Adrenal gland (tissue), 12 donors: Measurements from ENCODE around the gene RPTOR. TPM values are rescaled to one million over a fixed set of nuclear protein-coding genes. Genes with fewer than 3 reads are reported as not detected.

Experiments used
- DNase-seq, 7 donors: peaks; one replicate each; pipeline ENCODE4 v3.0.0-alpha.2; 2019 to 2020
- H3K27ac ChIP-seq, 5 donors: fragments of 200-600 bp; sonication (generic) in 4 of 5; 1 replicate in 3 of 5; 2 replicates in 2 of 5; pipeline versions ENCODE4 v1.5.1 to v1.8.0; 2016 to 2020; ENCODE audit warnings: mild to moderate bottlenecking in 1 of 5
- H3K27me3 ChIP-seq: fragments of 200-600 bp; 2 replicates; pipeline ENCODE4 v1.8.0; 2021
- H3K36me3 ChIP-seq, 2 donors: fragments of 200-600 bp; replicated peaks in 1 of 2; 1 replicate in 1 of 2; 2 replicates in 1 of 2; pipeline versions ENCODE4 v1.5.1 to v1.8.0; 2018 to 2022
- H3K4me1 ChIP-seq, 2 donors: fragments of 200-600 bp; replicated peaks in 1 of 2; 1 replicate in 1 of 2; 2 replicates in 1 of 2; pipeline versions ENCODE4 v1.5.1 to v1.8.0; 2018 to 2021
- H3K4me3 ChIP-seq, 4 donors: fragments of 200-600 bp; sonication (generic) in 3 of 4; one replicate each; pipeline ENCODE4 v1.5.1; 2016 to 2018
- H3K9me3 ChIP-seq, 3 donors: fragments of 200-600 bp; sonication (generic) in 1 of 3; replicated peaks in 1 of 3; 1 replicate in 2 of 3; 2 replicates in 1 of 3; pipeline versions ENCODE4 v1.5.1 to v1.8.0; 2016 to 2021
- CTCF ChIP-seq, 6 experiments: fragments of 450-650 bp in 4 of 6; fragments of 200-600 bp in 2 of 6; sonication (generic) in 1 of 6; IDR thresholded peaks; 1 replicate in 5 of 6; 2 replicates in 1 of 6; pipeline versions ENCODE4 v1.5.1 to v1.8.0; 2016 to 2021; ENCODE audit warnings: antibody characterized with exemption in 6 of 6, mild to moderate bottlenecking in 2 of 6, moderate library complexity in 1 of 6
- POLR2A ChIP-seq, 2 donors: fragments of 450-650 bp; IDR thresholded peaks; one replicate each; pipeline ENCODE4 v1.6.1; 2017; ENCODE audit warnings: antibody characterized with exemption in 2 of 2, mild to moderate bottlenecking in 2 of 2, moderate library complexity in 1 of 2
- WGBS, 4 donors: extraction: QIAGEN DNeasy Blood & Tissue Kit in 2 of 4; methylation state at CpG; one replicate each; pipeline versions ENCODE4 v1.1.5 to v1.1.7; 2013 to 2017; 5-methylcytosine and 5-hydroxymethylcytosine counted together
- intact Hi-C, 2 donors: fragments of 100-400 bp; cut with DNase I; formaldehyde crosslinking; loops; one replicate each; pipeline versions ENCODE4 v1.14.1 to v1.15.0; 2022 to 2023
- polyA plus RNA-seq, 3 donors: library from polyadenylated mRNA; stranded (reverse); fragments of 200-250 nt in 2 of 3; fragments of 350-450 nt in 1 of 3; fragmentation: Illumina TruSeq in 1 of 3; extraction: RNeasy Lipid Tissue Mini Kit (QIAGEN cat#74804) in 1 of 3; gene quantifications; one replicate each; pipeline ENCODE4 v1.2.3, GENCODE V29; 2013 to 2014
- total RNA-seq, 9 donors: library from RNA; depleted of rRNA in 4 of 9; stranded (reverse); fragments of >200 nt in 4 of 9; fragments of 120-200 nt in 1 of 9; fragmentation: NEBNext Ultra II Directional in 1 of 9; extraction: Animal tissue kit (Norgen Biotek cat#: 25700) in 1 of 9; gene quantifications; one replicate each; pipeline versions ENCODE4 v1.1.0 to v1.2.4, GENCODE V29; 2013 to 2023
- donor health status: healthy with polysubstance abuse.
- donor health status: Bipolar disorder and iron deficiency.
- donor health status: DM: yes; HTN: yes; CAD: no.
- donor health status: DM: no; HTN: no; CAD: no.
- donor health status: DM: no; HTN: no; CAD: no.
- donor health status: DM: yes; HTN: yes; CAD: no.

The RPTOR gene
- total and polyA plus RNA-seq, 12 donors, result 9.7 to 53.3 (median 29.7) TPM

DNA sequence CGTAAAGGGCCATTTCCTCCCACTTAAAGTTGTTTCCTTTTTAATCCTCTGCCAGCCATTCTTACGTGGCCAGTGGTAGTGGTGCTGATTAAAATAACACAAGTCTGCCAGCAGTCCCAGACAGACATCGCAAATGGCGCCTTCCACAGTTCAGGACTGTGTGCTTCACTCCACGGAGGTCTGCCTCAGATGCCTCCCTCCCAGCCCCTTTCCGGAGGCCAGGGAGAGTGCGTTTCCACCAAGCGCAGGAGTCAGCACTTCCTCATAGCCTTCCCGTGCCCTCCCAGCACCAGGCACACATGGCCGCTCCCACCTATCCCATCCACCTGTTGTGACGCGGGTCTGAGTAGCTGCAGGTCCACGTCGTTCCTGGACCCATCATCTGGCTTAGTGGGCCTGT lies 205.6 kb downstream of the RPTOR start:
- intact Hi-C loops, result no loop called here
- TF ChIP-seq CTCF (IDR thresholded peaks at IDR 0.05), result no peak
- TF ChIP-seq POLR2A (IDR thresholded peaks at IDR 0.05), result no peak

DNA sequence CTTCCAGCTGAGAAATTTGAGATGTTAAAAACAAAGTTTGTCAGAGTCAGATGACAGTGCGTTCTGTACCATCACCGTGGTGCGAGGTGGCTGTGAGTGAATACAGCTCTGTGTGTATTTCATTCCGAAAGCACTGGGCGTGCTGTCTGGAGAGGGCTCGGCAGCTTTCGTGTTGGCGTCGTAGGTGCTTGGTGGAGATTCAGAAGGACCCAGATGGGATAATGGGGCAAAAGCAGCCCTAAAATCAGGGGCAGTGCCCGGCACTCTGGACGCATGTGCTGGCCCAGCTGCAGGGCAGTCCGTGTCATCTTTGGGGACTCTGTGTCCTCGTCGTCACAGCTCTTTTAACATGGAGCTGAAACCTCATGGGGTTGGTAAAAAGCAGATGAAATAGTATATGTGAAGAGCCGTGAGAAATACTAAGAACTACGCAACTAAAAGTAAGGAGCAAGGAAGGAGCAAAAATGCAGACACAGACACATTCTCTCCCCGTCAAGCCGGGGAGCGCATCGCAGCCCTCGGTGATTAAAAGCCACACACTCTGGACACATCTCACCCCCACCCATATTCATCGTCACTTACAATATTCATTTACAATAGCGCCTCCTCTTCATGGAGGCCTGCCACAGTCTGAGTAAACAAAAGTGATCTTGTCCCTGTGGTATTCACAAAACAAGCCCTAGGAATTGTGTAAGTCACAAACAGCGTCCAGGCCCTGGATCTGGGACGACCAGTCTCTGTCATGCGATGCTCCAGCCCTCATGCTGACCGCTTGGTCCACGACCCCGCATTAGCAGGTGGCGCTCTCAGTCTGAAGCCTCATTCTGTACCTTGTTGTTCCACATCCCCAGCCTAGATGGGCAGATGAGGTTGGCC lies 206.7 kb downstream of the RPTOR start:
- WGBS, 4 donors, result 88 to 91% (median 89%) methylated on average over 30 of the region's 30 CpGs
- peak in 1 of 7 donors; percentile 52 for DNase-seq
- H3K36me3 ChIP-seq, result peaks cover 0 to 5% of the 10 kb centered on the region in 2 donors

More for the DNA sequence above, 205.6 kb downstream of the RPTOR start:
- no peaks in the 10 kb centered on the region for H3K27me3 ChIP-seq
- H3K27ac ChIP-seq, result no peak overlapping the region
- peak in 1 of 7 donors; percentile 56 for DNase-seq
- H3K9me3 ChIP-seq, result no peaks in the 10 kb centered on the region
- peaks cover 0 to 5% of the 10 kb centered on the region in 2 donors for H3K36me3 ChIP-seq
- WGBS, 4 donors, result 62 to 86% (median 72%) methylated on average over 14 of the region's 14 CpGs
- H3K4me3 ChIP-seq, result no peak overlapping the region
- no peaks in the 10 kb centered on the region for H3K4me1 ChIP-seq

GRCh38 chr17:80751946-80752581 lies 207.4 kb downstream of the RPTOR start:
- DNase-seq, result no peak
- WGBS, 4 donors, result 90 to 93% (median 91%) methylated on average over 6 of the region's 6 CpGs
- intact Hi-C loops, result no loop called here
- no peaks in the 10 kb centered on the region for H3K4me1 ChIP-seq
- no peaks in the 10 kb centered on the region for H3K9me3 ChIP-seq
- no peak overlapping the region for H3K4me3 ChIP-seq
- H3K36me3 ChIP-seq, result peaks cover 0 to 5% of the 10 kb centered on the region in 2 donors
- no peak overlapping the region for H3K27ac ChIP-seq
- TF ChIP-seq POLR2A (IDR thresholded peaks at IDR 0.05) (no peak), CTCF (IDR thresholded peaks at IDR 0.05) (no peak)
- no peaks in the 10 kb centered on the region for H3K27me3 ChIP-seq

More for the DNA sequence above, 206.7 kb downstream of the RPTOR start:
- Histone ChIP-seq H3K4me1 (no peaks in the 10 kb centered on the region), H3K9me3 (no peaks in the 10 kb centered on the region), H3K4me3 (no peak overlapping the region), H3K27me3 (no peaks in the 10 kb centered on the region), H3K27ac (no peak overlapping the region)
- TF ChIP-seq POLR2A (IDR thresholded peaks at IDR 0.05) (no peak), CTCF (IDR thresholded peaks at IDR 0.05) (no peak)
- intact Hi-C loops, result no loop called here

GRCh38 chr17:80753685-80754345 lies 209.2 kb downstream of the RPTOR start:
- 85 to 92% (median 89%) methylated on average over 14 to 17 of the region's 17 CpGs for WGBS, 4 donors
- no peak for TF ChIP-seq CTCF (IDR thresholded peaks at IDR 0.05)
- no peak for TF ChIP-seq POLR2A (IDR thresholded peaks at IDR 0.05)
- Histone ChIP-seq H3K27ac (no peak overlapping the region), H3K27me3 (no peaks in the 10 kb centered on the region), H3K4me3 (no peak overlapping the region), H3K4me1 (no peaks in the 10 kb centered on the region), H3K36me3 (peaks cover 0 to 5% of the 10 kb centered on the region in 2 donors), H3K9me3 (no peaks in the 10 kb centered on the region)
- intact Hi-C loops, result no loop called here
- DNase-seq, result peak in 2 of 7 donors; percentile 13 to 39
